Measurements from ENCODE around the gene ZNF407.

Gene ZNF407

GRCh38 chr18:74836296-74837139, 238.8 kb downstream of the ZNF407 start:
- no peak for DNase-seq

GRCh38 chr18:74840492-74841167, 243.0 kb downstream of the ZNF407 start:
- DNase-seq, result no peak

GRCh38 chr18:74841248-74841647, 243.6 kb downstream of the ZNF407 start:
- DNase-seq, result no peak

- no peak for DNase-seq
Measured at GRCh38 chr18:74849301-74849700, 251.6 kb downstream of the ZNF407 start.

- DNase-seq, result no peak
Measured at GRCh38 chr18:74856434-74856833, 258.8 kb downstream of the ZNF407 start.

- DNase-seq, result no peak
Measured at GRCh38 chr18:74856928-74857327, 259.3 kb downstream of the ZNF407 start.

GRCh38 chr18:74857901-74858300, 260.2 kb downstream of the ZNF407 start:
- DNase-seq, result no peak

GRCh38 chr18:74861154-74861553, 263.5 kb downstream of the ZNF407 start:
- DNase-seq, result no peak

GRCh38 chr18:74862094-74862493, 264.4 kb downstream of the ZNF407 start:
- DNase-seq, result no peak

- DNase-seq, result no peak
Measured at GRCh38 chr18:74866577-74866976, 268.9 kb downstream of the ZNF407 start.

- DNase-seq, result no peak
Measured at GRCh38 chr18:74868461-74868860, 270.8 kb downstream of the ZNF407 start.

- DNase-seq, result no peak
Measured at GRCh38 chr18:74869904-74870863, 272.5 kb downstream of the ZNF407 start.

GRCh38 chr18:74870950-74871349, 273.3 kb downstream of the ZNF407 start:
- no peak for DNase-seq

GRCh38 chr18:74873629-74874028, 276.0 kb downstream of the ZNF407 start:
- DNase-seq, result no peak

- no peak for DNase-seq
Measured at GRCh38 chr18:74874351-74874750, 276.7 kb downstream of the ZNF407 start.

GRCh38 chr18:74876630-74877243, 279.1 kb downstream of the ZNF407 start:
- no peak for DNase-seq

- DNase-seq, result no peak
Measured at GRCh38 chr18:74878267-74878666, 280.6 kb downstream of the ZNF407 start.

- no peak for DNase-seq
Measured at GRCh38 chr18:74880706-74881278, 283.1 kb downstream of the ZNF407 start.

- DNase-seq, result no peak
Measured at GRCh38 chr18:74892066-74892627, 294.5 kb downstream of the ZNF407 start.

- no peak for DNase-seq
Measured at GRCh38 chr18:74895686-74896085, 298.0 kb downstream of the ZNF407 start.

- DNase-seq, result no peak
Measured at GRCh38 chr18:74896390-74896991, 298.8 kb downstream of the ZNF407 start.

All from right forelimb (tissue), 1 donor.